ENCODE data around the gene CD99L2.
"Not testable (repeated sequence)": the region's sequence is repeated elsewhere in the genome, so short reads cannot be mapped to it uniquely, and the experiment has no call there.

Gene CD99L2

GRCh38 chrX:150893936-150894335, 4.5 kb downstream of the CD99L2 start:
- Histone ChIP-seq H3K79me2 (peaks cover 32% of the 10 kb centered on the region), H3K4me2 (ENCODE audit: low read length) (no peak overlapping the region), H3K27me3 (ENCODE audit: control insufficient read depth, insufficient read depth, low read length) (no peaks in the 10 kb centered on the region), H3K4me1 (no peaks in the 10 kb centered on the region), H3K36me3 (ENCODE audit: control insufficient read depth, insufficient read depth, low read length) (no peaks in the 10 kb centered on the region), H3K9ac (no peak overlapping the region), H2AFZ (no peak overlapping the region), H3K4me3 (ENCODE audit: low read depth, low read length) (no peak overlapping the region), H3K27ac (no peak overlapping the region), H3K9me3 (ENCODE audit: control insufficient read depth, low read length) (no peaks in the 10 kb centered on the region)
- no peak for TF ChIP-seq CTCF (IDR thresholded peaks at IDR 0.05)

- Histone ChIP-seq H2AFZ (no peak overlapping the region), H3K4me2 (ENCODE audit: low read length) (no peak overlapping the region), H3K27ac (no peak overlapping the region), H3K9ac (no peak overlapping the region), H3K4me3 (ENCODE audit: low read depth, low read length) (no peak overlapping the region), H3K27me3 (ENCODE audit: control insufficient read depth, insufficient read depth, low read length) (no peaks in the 10 kb centered on the region), H3K79me2 (peaks cover 37% of the 10 kb centered on the region), H3K4me1 (no peaks in the 10 kb centered on the region), H3K9me3 (ENCODE audit: control insufficient read depth, low read length) (no peaks in the 10 kb centered on the region), H3K36me3 (ENCODE audit: control insufficient read depth, insufficient read depth, low read length) (no peaks in the 10 kb centered on the region)
- no peak for TF ChIP-seq CTCF (IDR thresholded peaks at IDR 0.05)
Observed at GRCh38 chrX:150889131-150889530, 9.3 kb downstream of the CD99L2 start.

- no peak overlapping the region for H3K27ac ChIP-seq
- H2AFZ ChIP-seq: no peak overlapping the region
- no peak overlapping the region for H3K4me3 ChIP-seq (ENCODE audit: low read depth, low read length)
- H3K79me2 ChIP-seq: peaks cover 30% of the 10 kb centered on the region
- H3K36me3 ChIP-seq (ENCODE audit: control insufficient read depth, insufficient read depth, low read length): no peaks in the 10 kb centered on the region
- no peak for TF ChIP-seq CTCF (IDR thresholded peaks at IDR 0.05)
- H3K4me2 ChIP-seq (ENCODE audit: low read length): no peak overlapping the region
- H3K9ac ChIP-seq: no peak overlapping the region
- H3K9me3 ChIP-seq (ENCODE audit: control insufficient read depth, low read length): no peaks in the 10 kb centered on the region
- H3K4me1 ChIP-seq: no peaks in the 10 kb centered on the region
- H3K27me3 ChIP-seq (ENCODE audit: control insufficient read depth, insufficient read depth, low read length): no peaks in the 10 kb centered on the region
Observed at GRCh38 chrX:150887906-150888465, 10.5 kb downstream of the CD99L2 start.

GRCh38 chrX:150887268-150887667, 11.2 kb downstream of the CD99L2 start:
- H3K4me3 ChIP-seq (ENCODE audit: low read depth, low read length); H3K9me3 ChIP-seq (ENCODE audit: control insufficient read depth, low read length); H3K36me3 ChIP-seq (ENCODE audit: control insufficient read depth, insufficient read depth, low read length); H3K9ac ChIP-seq; H3K4me1 ChIP-seq; H3K4me2 ChIP-seq (ENCODE audit: low read length); H3K27me3 ChIP-seq (ENCODE audit: control insufficient read depth, insufficient read depth, low read length); H3K27ac ChIP-seq; H2AFZ ChIP-seq: not testable (repeated sequence)
- peaks cover 26% of the 10 kb centered on the region for H3K79me2 ChIP-seq

- H3K4me1 ChIP-seq: no peaks in the 10 kb centered on the region
- no peaks in the 10 kb centered on the region for H3K9me3 ChIP-seq (ENCODE audit: control insufficient read depth, low read length)
- no peak overlapping the region for H2AFZ ChIP-seq
- no peak for TF ChIP-seq CTCF (IDR thresholded peaks at IDR 0.05)
- H3K79me2 ChIP-seq: peaks cover 28% of the 10 kb centered on the region
- H3K4me3 ChIP-seq (ENCODE audit: low read depth, low read length): no peak overlapping the region
- H3K36me3 ChIP-seq (ENCODE audit: control insufficient read depth, insufficient read depth, low read length): no peaks in the 10 kb centered on the region
- H3K27me3 ChIP-seq (ENCODE audit: control insufficient read depth, insufficient read depth, low read length): no peaks in the 10 kb centered on the region
- no peak overlapping the region for H3K27ac ChIP-seq
- no peak overlapping the region for H3K4me2 ChIP-seq (ENCODE audit: low read length)
- H3K9ac ChIP-seq: no peak overlapping the region
Observed at GRCh38 chrX:150886381-150886780, 12.1 kb downstream of the CD99L2 start.
